Measurements from ENCODE around the gene CDC42. TPM values are rescaled to one million over a fixed set of nuclear protein-coding genes. Genes with fewer than 3 reads are reported as not detected.

Gene CDC42
- total and polyA plus RNA-seq, 2 of the 13 experiments (the other 11 are each of a cell fraction or from before 2014, with no cell fraction given), result 138 to 237 TPM

- no TSS peak for BruUV-seq (replicated peaks)
- 0% methylated on average over 2 of the region's 2 CpGs for WGBS (ENCODE audit: low lambda C conversion rate)
- Histone ChIP-seq H3K36me3 (replicated peaks in 1 of 2; ENCODE audit: control insufficient read depth in 1 of 2, insufficient read depth in 2 of 2, low read length in 2 of 2) (no peaks in the 10 kb centered on the region), H3K9me3 (ENCODE audit: low read length) (no peaks in the 10 kb centered on the region), H3K4me2 (ENCODE audit: low read depth, low read length) (no peak overlapping the region), H3K79me2 (ENCODE audit: insufficient read depth, low read length) (no peaks in the 10 kb centered on the region), H3K27ac (ENCODE audit: extremely low read length, insufficient read depth, low read length) (no peak overlapping the region), H3K27me3 (ENCODE audit: control insufficient read depth in 1 of 2, insufficient read depth in 2 of 2, low read length in 2 of 2) (no peaks in the 10 kb centered on the region), H3K9ac (ENCODE audit: insufficient read depth, low read depth, low read length) (no peak overlapping the region), H3K4me3 (replicated peaks in 1 of 3; ENCODE audit: insufficient read depth in 1 of 3, low read depth in 2 of 3, low read length in 3 of 3) (no peak overlapping the region), H2AFZ (ENCODE audit: low read length) (no peak overlapping the region), H3K4me1 (ENCODE audit: insufficient read depth, low read length) (peaks cover 44% of the 10 kb centered on the region), H4K20me1 (ENCODE audit: insufficient read depth, low read length) (no peaks in the 10 kb centered on the region)
- ChIA-PET POLR2A (interaction anchor here (1.0 kb wide), 1 partner anchor 20 kb away, joined by 4 read pairs; no protein-coding TSS in a partner anchor), CTCF (ENCODE audit: low intra/inter-chr PET ratio, low total read pairs) (no interaction called here)
- intact Hi-C loops (cut with micrococcal nuclease; ENCODE audit: unreplicated experiment), result no loop called here
- TF ChIP-seq FOSL2 (CRISPR knock-in tag; IDR thresholded peaks at IDR 0.05) (peak; percentile 31; the same call in 1 of the 2 replicates), RORA (CRISPR knock-in tag; IDR thresholded peaks at IDR 0.05) (no peak), ZNF17 (CRISPR knock-in tag; IDR thresholded peaks at IDR 0.05) (peak; percentile 96)
- FAIRE-seq (no peak), DNase-seq (ENCODE audit: low spot score) (no peak), ATAC-seq (0 out of 3 replicates have a peak, but pooled peaks have one; percentile 24)
- in situ Hi-C loops (cut with HindIII; ENCODE audit: extremely low pct_ligation_motif_present, low pct_unique_long_range_greater_than_20kb), result no loop called here
These were observed 6.8 kb upstream of the CDC42 start for GRCh38 chr1:22045604-22046228.

- peaks cover 4% of the 10 kb centered on the region for H4K20me1 ChIP-seq (ENCODE audit: insufficient read depth, low read length)
- peaks cover 4% of the 10 kb centered on the region for H3K79me2 ChIP-seq (ENCODE audit: insufficient read depth, low read length)
- H3K27me3 ChIP-seq (ENCODE audit: control insufficient read depth in 1 of 2, insufficient read depth in 2 of 2, low read length in 2 of 2), result no peaks in the 10 kb centered on the region; a peak in 1 of 5 replicates
- 24% methylated on average over 7 of the region's 8 CpGs for WGBS (ENCODE audit: low lambda C conversion rate)
- peak overlapping the region; percentile 73 for H3K4me2 ChIP-seq (ENCODE audit: low read depth, low read length)
- H3K36me3 ChIP-seq (replicated peaks in 1 of 2; ENCODE audit: control insufficient read depth in 1 of 2, insufficient read depth in 2 of 2, low read length in 2 of 2), result no peaks in the 10 kb centered on the region
- ChIA-PET POLR2A (interaction anchor here (1.6 to 3.1 kb wide), 2 partner anchors 9 to 24 kb away, joined by 6 to 17 read pairs; no protein-coding TSS in a partner anchor), CTCF (ENCODE audit: low intra/inter-chr PET ratio, low total read pairs) (no interaction called here)
- peak overlapping the region; percentile 12 to 49 (median 21); a peak in 5 of 6 replicates for H3K4me3 ChIP-seq (replicated peaks in 1 of 3; ENCODE audit: insufficient read depth in 1 of 3, low read depth in 2 of 3, low read length in 3 of 3)
- H3K9me3 ChIP-seq (ENCODE audit: low read length), result no peaks in the 10 kb centered on the region
- DNase-seq (ENCODE audit: low spot score) (peak; percentile 85), FAIRE-seq (peak; percentile 53), ATAC-seq (peak; percentile 51)
- peak overlapping the region; percentile 71 for H2AFZ ChIP-seq (ENCODE audit: low read length)
- peak overlapping the region; percentile 31 for H3K9ac ChIP-seq (ENCODE audit: insufficient read depth, low read depth, low read length)
- H3K4me1 ChIP-seq (ENCODE audit: insufficient read depth, low read length), result peaks cover 43% of the 10 kb centered on the region
- peak overlapping the region; percentile 9 for H3K27ac ChIP-seq (ENCODE audit: extremely low read length, insufficient read depth, low read length)
- in situ Hi-C loops (cut with HindIII; ENCODE audit: extremely low pct_ligation_motif_present, low pct_unique_long_range_greater_than_20kb), result no loop called here
- no TSS peak for BruUV-seq (replicated peaks)
- intact Hi-C loops (cut with micrococcal nuclease; ENCODE audit: unreplicated experiment), result no loop called here
- TF ChIP-seq SMARCE1 (IDR thresholded peaks at IDR 0.05; ENCODE audit: borderline replicate concordance), result no peak
- TF ChIP-seq, protein P1, sequence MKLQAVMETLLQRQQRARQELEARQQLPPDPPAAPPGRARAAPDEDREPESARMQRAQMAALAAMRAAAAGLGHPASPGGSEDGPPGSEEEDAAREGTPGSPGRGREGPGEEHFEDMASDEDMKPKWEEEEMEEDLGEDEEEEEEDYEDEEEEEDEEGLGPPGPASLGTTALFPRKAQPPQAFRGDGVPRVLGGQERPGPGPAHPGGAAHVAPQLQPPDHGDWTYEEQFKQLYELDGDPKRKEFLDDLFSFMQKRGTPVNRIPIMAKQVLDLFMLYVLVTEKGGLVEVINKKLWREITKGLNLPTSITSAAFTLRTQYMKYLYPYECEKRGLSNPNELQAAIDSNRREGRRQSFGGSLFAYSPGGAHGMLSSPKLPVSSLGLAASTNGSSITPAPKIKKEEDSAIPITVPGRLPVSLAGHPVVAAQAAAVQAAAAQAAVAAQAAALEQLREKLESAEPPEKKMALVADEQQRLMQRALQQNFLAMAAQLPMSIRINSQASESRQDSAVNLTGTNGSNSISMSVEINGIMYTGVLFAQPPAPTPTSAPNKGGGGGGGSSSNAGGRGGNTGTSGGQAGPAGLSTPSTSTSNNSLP (IDR thresholded peaks at IDR 0.05; ENCODE audit: low read depth, low read length), result peak; percentile 66; the same call in 1 of the 2 replicates
- TF ChIP-seq, protein P2, sequence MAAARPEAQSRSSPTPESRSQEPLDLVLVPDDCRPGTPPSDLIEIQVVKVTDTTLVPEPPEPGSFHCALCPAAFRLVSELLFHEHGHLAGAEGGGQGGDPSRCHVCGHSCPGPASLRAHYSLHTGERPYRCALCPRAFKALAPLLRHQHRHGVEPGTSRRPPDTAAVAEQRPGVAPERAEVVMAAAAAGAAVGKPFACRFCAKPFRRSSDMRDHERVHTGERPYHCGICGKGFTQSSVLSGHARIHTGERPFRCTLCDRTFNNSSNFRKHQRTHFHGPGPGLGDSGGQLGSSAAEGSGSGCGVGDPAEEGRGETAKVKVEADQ (CRISPR knock-in tag; IDR thresholded peaks at IDR 0.05; ENCODE audit: borderline replicate concordance), result no peak
- no peak for TF ChIP-seq MAZ (IDR thresholded peaks at IDR 0.05; ENCODE audit: borderline replicate concordance, low read depth, low read length)
- no peak for TF ChIP-seq MAZ (CRISPR knock-in tag; IDR thresholded peaks at IDR 0.05; ENCODE audit: low read depth)
- no peak for TF ChIP-seq RAD21 (CRISPR knock-in tag; IDR thresholded peaks at IDR 0.05)
- TF ChIP-seq KAT2B (IDR thresholded peaks at IDR 0.05; ENCODE audit: borderline replicate concordance, low read depth, low read length), result no peak
- no peak for TF ChIP-seq NONO (IDR thresholded peaks at IDR 0.05)
- TF ChIP-seq NONO (CRISPR knock-in tag; conservative IDR thresholded peaks at IDR 0.05), result no peak
- no peak for TF ChIP-seq POLR2A (IDR thresholded peaks at IDR 0.05; ENCODE audit: insufficient read depth in 1 of 2, low read depth in 2 of 2, low read length in 2 of 2)
- TF ChIP-seq E2F1 (CRISPR knock-in tag; IDR thresholded peaks at IDR 0.05), result no peak
These were observed 3.9 kb upstream of the CDC42 start for GRCh38 chr1:22048351-22049192.

Measured in HepG2 (cell line).